GM12864 (cell line): ENCODE data around the gene RASSF6.
"Not testable (repeated sequence)": the region's sequence is repeated elsewhere in the genome, so short reads cannot be mapped to it uniquely, and the experiment has no call there.

Experiments
- DNase-seq: peaks from one replicate; pipeline ENCODE4 v3.0.0-alpha.2; 2011; ENCODE audit warnings: low read depth
- H3K4me3 ChIP-seq: 2 replicates; pipeline ENCODE4 v1.5.1; 2011; ENCODE audit warnings: mild to moderate bottlenecking, low read depth, low read length, control low read depth
- CTCF ChIP-seq: IDR thresholded peaks from 2 replicates; pipeline ENCODE4 v1.5.1; 2011; ENCODE audit warnings: low read depth, mild to moderate bottlenecking, moderate library complexity, low read length, control low read depth, inconsistent platforms; ENCODE audit errors: missing control alignments

Gene RASSF6

GRCh38 chr4:73620115-73620792 lies at the start of gene RASSF6:
TSS of gene RASSF6 (minus strand) at chr4:73620436. CDS start at chr4:73611795, 8,641 bp downstream.
- no peak for TF ChIP-seq CTCF
- no peak for DNase-seq
- H3K4me3 ChIP-seq: peak within 1 kb of the TSS; percentile 38

GRCh38 chr4:73669410-73670183 lies 49.4 kb upstream of the RASSF6 start:
- no peak for DNase-seq
- no peak overlapping the region for H3K4me3 ChIP-seq
- TF ChIP-seq CTCF: no peak

GRCh38 chr4:73668782-73669201 lies 48.6 kb upstream of the RASSF6 start:
- no peak overlapping the region for H3K4me3 ChIP-seq
- no peak for DNase-seq
- TF ChIP-seq CTCF: no peak

GRCh38 chr4:73665924-73666323 lies 45.7 kb upstream of the RASSF6 start:
- TF ChIP-seq CTCF: peak; percentile 41
- not testable (repeated sequence) for DNase-seq, H3K4me3 ChIP-seq

- TF ChIP-seq CTCF: no peak
- H3K4me3 ChIP-seq: no peak overlapping the region
- no peak for DNase-seq
Observed at GRCh38 chr4:73664470-73664869, 44.2 kb upstream of the RASSF6 start.

GRCh38 chr4:73663576-73663975 lies 43.3 kb upstream of the RASSF6 start:
- no peak overlapping the region for H3K4me3 ChIP-seq
- no peak for TF ChIP-seq CTCF
- DNase-seq: no peak
